DMS79 treated with DMSO at 0.1 percent for 48 hours (cell line): Measurements from ENCODE around the gene TTYH1.
"Not testable (repeated sequence)": the region's sequence is repeated elsewhere in the genome, so short reads cannot be mapped to it uniquely, and the experiment has no call there.

ENCODE experiments used
- DNase-seq: peaks from one replicate; lab custom pipeline; 2025; lab: John Stamatoyannopoulos, UW

Gene TTYH1

GRCh38 chr19:54461210-54461609 lies 45.9 kb downstream of the TTYH1 start:
- no peak for DNase-seq

- DNase-seq: no peak
These were observed 46.3 kb downstream of the TTYH1 start for GRCh38 chr19:54461613-54462012.

GRCh38 chr19:54462047-54462654 lies 46.9 kb downstream of the TTYH1 start:
- no peak for DNase-seq

GRCh38 chr19:54462655-54463530 lies 47.6 kb downstream of the TTYH1 start:
- no peak for DNase-seq

- DNase-seq: peak; percentile 68
These were observed 48.3 kb downstream of the TTYH1 start, which contains the start of gene LENG9 for GRCh38 chr19:54463531-54464043. Gene LENG9, minus strand, starts transcription at chr19:54463778. Its CDS starts 252 bp downstream, at chr19:54463526.

- DNase-seq: peak; percentile 67
These were observed 48.9 kb downstream of the TTYH1 start for GRCh38 chr19:54464044-54464629.

- DNase-seq: peak; percentile 39
These were observed 49.6 kb downstream of the TTYH1 start for GRCh38 chr19:54464630-54465425.

- DNase-seq: no peak
These were observed 50.3 kb downstream of the TTYH1 start for GRCh38 chr19:54465426-54466109.

GRCh38 chr19:54466110-54466480 lies 50.8 kb downstream of the TTYH1 start:
- not testable (repeated sequence) for DNase-seq

GRCh38 chr19:54469496-54469934 lies 54.3 kb downstream of the TTYH1 start:
- peak; percentile 6 for DNase-seq

GRCh38 chr19:54470276-54470887 lies 55.1 kb downstream of the TTYH1 start:
- DNase-seq: no peak

GRCh38 chr19:54470991-54471782 lies 55.9 kb downstream of the TTYH1 start:
- DNase-seq: peak; percentile 10

GRCh38 chr19:54473071-54473891 lies 58.0 kb downstream of the TTYH1 start, which contains the start of gene CDC42EP5:
Gene CDC42EP5, minus strand, starts transcription at chr19:54473296. Its CDS starts 7,749 bp downstream, at chr19:54465547.
- no peak for DNase-seq

GRCh38 chr19:54473892-54474372 lies 58.7 kb downstream of the TTYH1 start:
- DNase-seq: no peak

- DNase-seq: no peak
These were observed 60.4 kb downstream of the TTYH1 start for GRCh38 chr19:54475706-54476105.

- DNase-seq: no peak
These were observed 62.4 kb downstream of the TTYH1 start for GRCh38 chr19:54477650-54478049.

- peak; percentile 12 for DNase-seq
These were observed 63.5 kb downstream of the TTYH1 start for GRCh38 chr19:54478677-54479266.

GRCh38 chr19:54480051-54480450 lies 64.8 kb downstream of the TTYH1 start:
- DNase-seq: no peak
